AG04450 (cell line): ENCODE data around the gene CDCP1. TPM values are rescaled to one million over a fixed set of nuclear protein-coding genes. Genes with fewer than 3 reads are reported as not detected.
A peak's percentile ranks its signal among the peaks of the same experiment; 100 is the strongest.

ENCODE experiments used
- CTCF ChIA-PET: fragments of 300-600, 350-600 bp; formaldehyde crosslinking; extraction: SDS; loops from one replicate; lab custom pipeline; 2022; ENCODE audit warnings: antibody characterized with exemption, inconsistent platforms; lab: Charles Lee
- POLR2A ChIA-PET: fragments of 350-600 bp; formaldehyde crosslinking; extraction: SDS; loops from one replicate; lab custom pipeline; 2021; ENCODE audit warnings: antibody characterized with exemption, inconsistent platforms; lab: Yijun Ruan, JAX
- DNase-seq: peaks from one replicate; pipeline ENCODE4 v3.0.0-alpha.2; 2011; ENCODE audit warnings: low read depth, low spot score
- H3K27ac ChIP-seq: one replicate; pipeline ENCODE4 v1.5.1; 2012; ENCODE audit warnings: low read depth, low read length, control low read depth
- H3K27me3 ChIP-seq: one replicate; pipeline ENCODE4 v1.6.0; 2012; ENCODE audit warnings: low read length; ENCODE audit not compliant: control insufficient read depth, insufficient read depth
- H3K4me3 ChIP-seq: 2 replicates; pipeline ENCODE4 v1.5.1; 2011; ENCODE audit warnings: mild to moderate bottlenecking, low read depth, low read length, control low read depth
- H3K9me3 ChIP-seq: 2 replicates; pipeline ENCODE4 v1.5.1; 2012; ENCODE audit warnings: low read length; ENCODE audit not compliant: control insufficient read depth, insufficient read depth
- CTCF ChIP-seq: IDR thresholded peaks from 2 replicates; pipeline ENCODE4 v1.5.1; 2011; ENCODE audit warnings: low read depth, low read length, control low read depth, inconsistent platforms
- polyA plus RNA-seq: library from polyadenylated mRNA; depleted of rRNA; stranded (reverse); fragments of >200 nt; gene quantifications from 2 replicates; pipeline ENCODE4 v1.2.3, GENCODE V29; 2011

CDCP1 gene
- polyA plus RNA-seq, 1 experiment: 13.6 TPM

GRCh38 chr3:45119376-45119775, 26.8 kb downstream of the CDCP1 start:
- ChIA-PET POLR2A (no interaction called here), CTCF (no interaction called here)
- no peak overlapping the region for H3K27ac ChIP-seq
- no peak overlapping the region for H3K4me3 ChIP-seq
- no peak for TF ChIP-seq CTCF
- H3K9me3 ChIP-seq: no peaks in the 10 kb centered on the region
- no peak for DNase-seq
- H3K27me3 ChIP-seq: no peaks in the 10 kb centered on the region

GRCh38 chr3:45118615-45119071, 27.5 kb downstream of the CDCP1 start:
- CTCF ChIA-PET: interaction anchor here (0.8 to 1.2 kb wide), 3 partner anchors 80 to 389 kb away, joined by 3 to 4 read pairs (median 3); no protein-coding TSS in a partner anchor
- POLR2A ChIA-PET: no interaction called here
- H3K27ac ChIP-seq: no peak overlapping the region
- H3K4me3 ChIP-seq: no peak overlapping the region
- H3K9me3 ChIP-seq: no peaks in the 10 kb centered on the region
- no peaks in the 10 kb centered on the region for H3K27me3 ChIP-seq
- TF ChIP-seq CTCF: no peak
- no peak for DNase-seq

- no peaks in the 10 kb centered on the region for H3K27me3 ChIP-seq
- DNase-seq: no peak
- no peak overlapping the region for H3K4me3 ChIP-seq
- POLR2A ChIA-PET: no interaction called here
- CTCF ChIA-PET: no interaction called here
- no peak for TF ChIP-seq CTCF
- H3K27ac ChIP-seq: no peak overlapping the region
- no peaks in the 10 kb centered on the region for H3K9me3 ChIP-seq
These were observed 29.8 kb downstream of the CDCP1 start for GRCh38 chr3:45116350-45116749.

GRCh38 chr3:45113625-45114050, 32.5 kb downstream of the CDCP1 start:
- Histone ChIP-seq H3K4me3 (no peak overlapping the region), H3K9me3 (no peaks in the 10 kb centered on the region), H3K27me3 (no peaks in the 10 kb centered on the region), H3K27ac (no peak overlapping the region)
- CTCF ChIA-PET: interaction anchor here (1.2 kb wide), 2 partner anchors 394 to 546 kb away, joined by 3 to 4 read pairs; no protein-coding TSS in a partner anchor
- no peak for DNase-seq
- POLR2A ChIA-PET: interaction anchor here (2.3 kb wide), 1 partner anchor 10 kb away, joined by 11 read pairs; no protein-coding TSS in a partner anchor
- TF ChIP-seq CTCF: no peak

- Histone ChIP-seq H3K27me3 (no peaks in the 10 kb centered on the region), H3K27ac (peak overlapping the region; percentile 3), H3K4me3 (no peak overlapping the region), H3K9me3 (no peaks in the 10 kb centered on the region)
- DNase-seq: no peak
- no peak for TF ChIP-seq CTCF
- CTCF ChIA-PET: no interaction called here
- POLR2A ChIA-PET: interaction anchor here (2.3 kb wide), 1 partner anchor 11 kb away, joined by 11 read pairs; no protein-coding TSS in a partner anchor
These were observed 33.2 kb downstream of the CDCP1 start for GRCh38 chr3:45112939-45113338.
